Measurements from ENCODE around the gene RBMX.

DNA sequence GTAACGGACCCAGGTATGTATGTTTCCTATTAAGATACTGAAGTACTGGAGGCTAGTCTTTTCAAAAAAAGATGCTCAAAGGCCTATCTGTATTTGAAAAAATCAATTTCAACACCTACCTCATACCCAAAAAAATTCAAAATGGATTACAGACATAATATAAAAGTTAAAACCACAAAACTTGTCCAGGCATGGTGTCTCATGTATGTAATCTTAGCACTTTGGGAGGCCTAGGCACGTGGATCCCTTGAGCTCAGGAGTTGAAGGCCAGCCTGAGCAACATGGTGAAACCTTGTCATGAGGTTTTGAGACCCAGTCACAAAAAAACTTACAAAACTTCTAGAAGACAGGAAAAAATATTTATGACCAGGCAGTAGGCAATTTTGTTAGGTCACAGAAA is 16.7 kb downstream of the RBMX start:
- TF ChIP-seq POLR2A (IDR thresholded peaks at IDR 0.05), result no peak
- TF ChIP-seq, protein P1, sequence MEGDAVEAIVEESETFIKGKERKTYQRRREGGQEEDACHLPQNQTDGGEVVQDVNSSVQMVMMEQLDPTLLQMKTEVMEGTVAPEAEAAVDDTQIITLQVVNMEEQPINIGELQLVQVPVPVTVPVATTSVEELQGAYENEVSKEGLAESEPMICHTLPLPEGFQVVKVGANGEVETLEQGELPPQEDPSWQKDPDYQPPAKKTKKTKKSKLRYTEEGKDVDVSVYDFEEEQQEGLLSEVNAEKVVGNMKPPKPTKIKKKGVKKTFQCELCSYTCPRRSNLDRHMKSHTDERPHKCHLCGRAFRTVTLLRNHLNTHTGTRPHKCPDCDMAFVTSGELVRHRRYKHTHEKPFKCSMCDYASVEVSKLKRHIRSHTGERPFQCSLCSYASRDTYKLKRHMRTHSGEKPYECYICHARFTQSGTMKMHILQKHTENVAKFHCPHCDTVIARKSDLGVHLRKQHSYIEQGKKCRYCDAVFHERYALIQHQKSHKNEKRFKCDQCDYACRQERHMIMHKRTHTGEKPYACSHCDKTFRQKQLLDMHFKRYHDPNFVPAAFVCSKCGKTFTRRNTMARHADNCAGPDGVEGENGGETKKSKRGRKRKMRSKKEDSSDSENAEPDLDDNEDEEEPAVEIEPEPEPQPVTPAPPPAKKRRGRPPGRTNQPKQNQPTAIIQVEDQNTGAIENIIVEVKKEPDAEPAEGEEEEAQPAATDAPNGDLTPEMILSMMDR (IDR thresholded peaks at IDR 0.05), result no peak
- TF ChIP-seq EP300 (IDR thresholded peaks at IDR 0.05), result no peak
